ENCODE measurements around the gene TPH1.
"Not testable (repeated sequence)": the region's sequence is repeated elsewhere in the genome, so short reads cannot be mapped to it uniquely, and the experiment has no call there.

The TPH1 gene

DNA sequence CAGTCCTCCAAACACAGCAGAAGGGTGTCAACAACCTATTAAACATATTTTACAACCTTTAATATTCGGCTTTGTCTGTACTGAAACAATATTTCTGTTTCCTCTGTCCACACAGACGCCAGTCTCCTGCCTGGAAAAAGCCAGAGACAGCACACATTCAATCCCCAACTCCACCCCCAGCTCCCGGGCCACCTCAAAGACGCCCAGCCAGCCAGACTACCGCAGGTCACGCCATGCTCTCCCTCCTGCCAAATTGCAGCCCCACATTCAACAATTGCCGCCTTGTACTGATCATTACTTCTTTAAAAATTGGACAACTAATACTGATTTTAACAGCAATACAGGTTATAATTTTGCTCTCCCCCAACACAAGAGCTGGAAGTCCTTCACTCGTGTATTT lies 34.4 kb downstream of the TPH1 start:
- H3K36me3 ChIP-seq (ENCODE audit: control insufficient read depth in 1 of 2, insufficient read depth in 2 of 2, low read length in 2 of 2) = peaks cover 0 to 2% of the 10 kb centered on the region in 2 donors
- H3K27me3 ChIP-seq (ENCODE audit: control insufficient read depth in 1 of 2, insufficient read depth in 2 of 2, low read length in 2 of 2) = peaks cover 0 to 6% of the 10 kb centered on the region in 2 donors
- no peaks in the 10 kb centered on the region for H3K9me3 ChIP-seq (ENCODE audit: control insufficient read depth in 1 of 2, low read length in 2 of 2)
- peak overlapping the region in 1 of 2 donors; percentile 94 for H3K4me3 ChIP-seq (ENCODE audit: low read depth in 1 of 2, low read length in 2 of 2)
- peaks cover 5 to 13% of the 10 kb centered on the region in 2 donors for H3K4me1 ChIP-seq (ENCODE audit: control insufficient read depth in 1 of 2, insufficient read depth in 2 of 2, low read length in 2 of 2)
- no peak overlapping the region for H3K27ac ChIP-seq (ENCODE audit: low read depth, low read length)
- H3K9ac ChIP-seq (ENCODE audit: low read depth in 1 of 2, low read length in 2 of 2) = peak overlapping the region in 1 of 2 donors; percentile 83

DNA sequence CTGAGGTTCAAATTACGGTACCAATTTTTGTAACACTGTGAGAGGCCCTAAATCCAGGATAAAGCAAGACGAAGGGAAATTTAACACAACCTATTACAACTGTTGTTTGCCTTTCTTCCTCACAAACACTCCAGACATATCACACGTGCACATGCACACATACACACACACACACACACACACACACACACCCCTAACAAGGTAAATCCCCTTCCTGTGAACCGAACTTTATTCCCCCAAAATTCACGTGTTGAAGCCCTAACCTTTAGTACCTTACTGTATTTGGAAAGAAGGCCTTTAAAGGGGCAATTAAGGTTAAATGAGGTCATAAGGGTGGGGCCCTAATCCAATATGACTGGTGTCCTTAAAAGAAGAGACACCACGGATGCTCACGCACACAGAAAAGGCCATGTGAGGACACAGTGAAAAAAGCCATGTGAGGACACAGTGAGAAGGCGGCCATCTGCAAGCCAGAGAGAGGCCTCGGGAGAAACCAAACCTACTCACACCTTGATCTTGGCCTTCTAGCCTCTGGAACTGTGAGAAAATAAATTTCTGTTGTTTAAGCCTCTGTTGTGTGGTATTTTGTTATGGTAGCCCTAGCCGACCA lies 35.0 kb downstream of the TPH1 start:
- no peak overlapping the region for H3K27ac ChIP-seq (ENCODE audit: low read depth, low read length)

GRCh38 chr11:18010121-18010670 lies 35.9 kb downstream of the TPH1 start:
- Histone ChIP-seq H3K9ac (ENCODE audit: low read depth in 1 of 2, low read length in 2 of 2) (no peak overlapping the region), H3K27me3 (ENCODE audit: control insufficient read depth in 1 of 2, insufficient read depth in 2 of 2, low read length in 2 of 2) (peaks cover 0 to 6% of the 10 kb centered on the region in 2 donors), H3K9me3 (ENCODE audit: control insufficient read depth in 1 of 2, low read length in 2 of 2) (no peaks in the 10 kb centered on the region), H3K4me3 (ENCODE audit: low read depth in 1 of 2, low read length in 2 of 2) (no peak overlapping the region), H3K27ac (ENCODE audit: low read depth, low read length) (no peak overlapping the region), H3K4me1 (ENCODE audit: control insufficient read depth in 1 of 2, insufficient read depth in 2 of 2, low read length in 2 of 2) (peaks cover 5 to 13% of the 10 kb centered on the region in 2 donors), H3K36me3 (ENCODE audit: control insufficient read depth in 1 of 2, insufficient read depth in 2 of 2, low read length in 2 of 2) (peaks cover 0 to 14% of the 10 kb centered on the region in 2 donors)

More for the DNA sequence above, 35.0 kb downstream of the TPH1 start:
- H3K27me3 ChIP-seq (ENCODE audit: control insufficient read depth in 1 of 2, insufficient read depth in 2 of 2, low read length in 2 of 2) = peaks cover 0 to 6% of the 10 kb centered on the region in 2 donors
- peaks cover 0 to 6% of the 10 kb centered on the region in 2 donors for H3K36me3 ChIP-seq (ENCODE audit: control insufficient read depth in 1 of 2, insufficient read depth in 2 of 2, low read length in 2 of 2)
- H3K4me3 ChIP-seq (ENCODE audit: low read depth in 1 of 2, low read length in 2 of 2) = no peak overlapping the region
- no peak overlapping the region for H3K9ac ChIP-seq (ENCODE audit: low read depth in 1 of 2, low read length in 2 of 2)
- no peaks in the 10 kb centered on the region for H3K9me3 ChIP-seq (ENCODE audit: control insufficient read depth in 1 of 2, low read length in 2 of 2)
- H3K4me1 ChIP-seq (ENCODE audit: control insufficient read depth in 1 of 2, insufficient read depth in 2 of 2, low read length in 2 of 2) = peaks cover 5 to 13% of the 10 kb centered on the region in 2 donors

GRCh38 chr11:18005376-18006129 lies 40.5 kb downstream of the TPH1 start:
- Histone ChIP-seq H3K27me3 (ENCODE audit: control insufficient read depth in 1 of 2, insufficient read depth in 2 of 2, low read length in 2 of 2) (no peaks in the 10 kb centered on the region), H3K36me3 (ENCODE audit: control insufficient read depth in 1 of 2, insufficient read depth in 2 of 2, low read length in 2 of 2) (peaks cover 3 to 36% of the 10 kb centered on the region in 2 donors), H3K9me3 (ENCODE audit: control insufficient read depth in 1 of 2, low read length in 2 of 2) (no peaks in the 10 kb centered on the region), H3K4me3 (ENCODE audit: low read depth in 1 of 2, low read length in 2 of 2) (no peak overlapping the region), H3K4me1 (ENCODE audit: control insufficient read depth in 1 of 2, insufficient read depth in 2 of 2, low read length in 2 of 2) (no peaks in the 10 kb centered on the region), H3K9ac (ENCODE audit: low read depth in 1 of 2, low read length in 2 of 2) (no peak overlapping the region), H3K27ac (ENCODE audit: low read depth, low read length) (no peak overlapping the region)

DNA sequence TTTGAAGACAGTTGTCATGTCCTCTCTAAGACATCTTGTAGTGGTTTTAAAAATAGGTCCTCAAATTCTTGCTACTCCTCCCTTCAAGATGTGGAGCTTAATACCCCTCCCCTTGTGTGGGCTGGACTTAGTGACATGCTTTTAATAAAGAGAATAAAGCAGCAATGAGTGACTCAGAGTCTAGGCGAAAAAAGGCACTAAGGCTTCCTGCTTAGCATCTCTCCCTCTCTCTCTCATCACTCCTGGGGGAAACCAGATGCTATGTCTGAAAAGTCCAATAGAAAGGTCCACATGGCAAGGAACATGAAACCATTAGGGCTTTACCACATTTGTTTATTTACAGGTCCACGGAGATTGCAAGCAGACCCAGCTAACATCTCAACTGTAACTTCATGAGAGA lies 44.9 kb downstream of the TPH1 start:
- Histone ChIP-seq H3K9ac (ENCODE audit: low read depth in 1 of 2, low read length in 2 of 2) (no peak overlapping the region), H3K27ac (ENCODE audit: low read depth, low read length) (no peak overlapping the region), H3K4me3 (ENCODE audit: low read depth in 1 of 2, low read length in 2 of 2) (no peak overlapping the region), H3K4me1 (ENCODE audit: control insufficient read depth in 1 of 2, insufficient read depth in 2 of 2, low read length in 2 of 2) (no peaks in the 10 kb centered on the region), H3K36me3 (ENCODE audit: control insufficient read depth in 1 of 2, insufficient read depth in 2 of 2, low read length in 2 of 2) (peaks cover 8 to 45% of the 10 kb centered on the region in 2 donors), H3K9me3 (ENCODE audit: control insufficient read depth in 1 of 2, low read length in 2 of 2) (no peaks in the 10 kb centered on the region), H3K27me3 (ENCODE audit: control insufficient read depth in 1 of 2, insufficient read depth in 2 of 2, low read length in 2 of 2) (no peaks in the 10 kb centered on the region)

- H3K27ac ChIP-seq (ENCODE audit: low read depth, low read length) = no peak overlapping the region
- H3K4me3 ChIP-seq (ENCODE audit: low read depth in 1 of 2, low read length in 2 of 2) = no peak overlapping the region
- H3K9ac ChIP-seq (ENCODE audit: low read depth in 1 of 2, low read length in 2 of 2) = no peak overlapping the region
- no peaks in the 10 kb centered on the region for H3K9me3 ChIP-seq (ENCODE audit: control insufficient read depth in 1 of 2, low read length in 2 of 2)
- H3K36me3 ChIP-seq (ENCODE audit: control insufficient read depth in 1 of 2, insufficient read depth in 2 of 2, low read length in 2 of 2) = peaks cover 8 to 47% of the 10 kb centered on the region in 2 donors
- no peaks in the 10 kb centered on the region for H3K27me3 ChIP-seq (ENCODE audit: control insufficient read depth in 1 of 2, insufficient read depth in 2 of 2, low read length in 2 of 2)
- H3K4me1 ChIP-seq (ENCODE audit: control insufficient read depth in 1 of 2, insufficient read depth in 2 of 2, low read length in 2 of 2) = no peaks in the 10 kb centered on the region
These were observed 45.3 kb downstream of the TPH1 start for GRCh38 chr11:18000760-18001159.

DNA sequence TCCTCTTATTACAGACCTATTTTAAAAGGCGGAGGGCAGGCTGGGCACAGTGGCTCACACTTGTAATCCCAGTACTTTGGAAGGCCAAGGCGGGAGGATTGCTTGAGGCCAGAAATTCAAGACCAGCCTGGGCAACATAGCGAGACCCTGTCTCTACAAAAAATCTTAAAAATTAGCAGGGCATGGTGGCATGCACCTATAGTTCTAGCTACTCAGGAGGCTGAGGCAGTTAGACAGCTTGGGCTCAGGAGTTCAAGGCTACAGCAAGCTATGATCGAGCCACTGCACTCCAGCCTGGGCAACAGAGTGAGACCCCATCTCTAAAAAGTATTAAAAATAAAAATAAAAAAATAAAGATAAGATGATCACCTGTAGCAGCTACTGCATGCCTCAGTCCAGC lies 45.9 kb downstream of the TPH1 start:
- H3K36me3 ChIP-seq (ENCODE audit: control insufficient read depth in 1 of 2, insufficient read depth in 2 of 2, low read length in 2 of 2) = peaks cover 8 to 45% of the 10 kb centered on the region in 2 donors
- not testable (repeated sequence) for H3K27me3 ChIP-seq (ENCODE audit: control insufficient read depth in 1 of 2, insufficient read depth in 2 of 2, low read length in 2 of 2)

More for the DNA sequence above, 45.9 kb downstream of the TPH1 start:
- H3K27ac ChIP-seq (ENCODE audit: low read depth, low read length); H3K4me3 ChIP-seq (ENCODE audit: low read depth in 1 of 2, low read length in 2 of 2); H3K9me3 ChIP-seq (ENCODE audit: control insufficient read depth in 1 of 2, low read length in 2 of 2); H3K9ac ChIP-seq (ENCODE audit: low read depth in 1 of 2, low read length in 2 of 2); H3K4me1 ChIP-seq (ENCODE audit: control insufficient read depth in 1 of 2, insufficient read depth in 2 of 2, low read length in 2 of 2): not testable (repeated sequence)

All from duodenal mucosa (tissue), 2 donors.